Central memory CD8-positive, alpha-beta T cell (primary cell): ENCODE measurements around the gene CHPT1.
"Not testable (repeated sequence)": the region's sequence is repeated elsewhere in the genome, so short reads cannot be mapped to it uniquely, and the experiment has no call there.

ENCODE experiments used
- ATAC-seq: fragments of 150-1000 bp; cut with Tn5 transposase; replicated peaks from 2 replicates; pipeline ENCODE4 v1.10.0; 2022; ENCODE audit warnings: mild to moderate bottlenecking, moderate FRiP score, moderate number of reproducible peaks; ENCODE audit not compliant: poor library complexity, severe bottlenecking; ENCODE audit errors: extremely low read depth
- DNase-seq, 2 donors: peaks; one replicate each; pipeline ENCODE4 v3.0.0; 2021; ENCODE audit warnings: low spot score in 2 of 2
- H3K27ac Mint-ChIP-seq: one replicate; pipeline ENCODE4 v1.8.0; 2022; ENCODE audit warnings: low read depth, mild to moderate bottlenecking, moderate library complexity, mixed read lengths
- H3K27me3 Mint-ChIP-seq: one replicate; pipeline ENCODE4 v1.8.0; 2022; ENCODE audit warnings: mixed read lengths
- H3K36me3 Mint-ChIP-seq: one replicate; pipeline ENCODE4 v1.8.0; 2022; ENCODE audit warnings: mild to moderate bottlenecking, moderate library complexity, mixed read lengths; ENCODE audit not compliant: insufficient read depth
- H3K4me1 Mint-ChIP-seq: one replicate; pipeline ENCODE4 v1.8.0; 2022; ENCODE audit warnings: mixed read lengths
- H3K4me3 Mint-ChIP-seq: one replicate; pipeline ENCODE4 v1.8.0; 2022; ENCODE audit warnings: mild to moderate bottlenecking, moderate library complexity, mixed read lengths
- H3K9me3 Mint-ChIP-seq: one replicate; pipeline ENCODE4 v1.8.0; 2022; ENCODE audit warnings: mixed read lengths

The CHPT1 gene

GRCh38 chr12:101667591-101667990 lies 29.8 kb upstream of the CHPT1 start:
- peaks cover 20% of the 10 kb centered on the region for H3K4me1 Mint-ChIP-seq
- peaks cover 14% of the 10 kb centered on the region for H3K27me3 Mint-ChIP-seq
- DNase-seq (no peak), ATAC-seq (no peak)
- no peak overlapping the region for H3K4me3 Mint-ChIP-seq
- no peak overlapping the region for H3K27ac Mint-ChIP-seq
- no peaks in the 10 kb centered on the region for H3K9me3 Mint-ChIP-seq
- H3K36me3 Mint-ChIP-seq: peaks cover 5% of the 10 kb centered on the region

GRCh38 chr12:101670007-101670671 lies 27.3 kb upstream of the CHPT1 start:
- no peak overlapping the region for H3K27ac Mint-ChIP-seq
- H3K4me1 Mint-ChIP-seq: peaks cover 20% of the 10 kb centered on the region
- H3K27me3 Mint-ChIP-seq: peaks cover 14% of the 10 kb centered on the region
- peak overlapping the region; percentile 15 for H3K4me3 Mint-ChIP-seq
- peak; percentile 57 for ATAC-seq
- H3K36me3 Mint-ChIP-seq: peaks cover 5% of the 10 kb centered on the region
- peak; percentile 19 to 35 for DNase-seq
- no peaks in the 10 kb centered on the region for H3K9me3 Mint-ChIP-seq

GRCh38 chr12:101671157-101671791 lies 26.2 kb upstream of the CHPT1 start:
- Mint-ChIP-seq H3K36me3 (peaks cover 5% of the 10 kb centered on the region), H3K4me1 (peaks cover 20% of the 10 kb centered on the region), H3K9me3 (no peaks in the 10 kb centered on the region), H3K27ac (peak overlapping the region; percentile 20), H3K4me3 (peak overlapping the region; percentile 60), H3K27me3 (peaks cover 6% of the 10 kb centered on the region)
- peak; percentile 84 for ATAC-seq
- peak in 1 of 2 donors; percentile 37 for DNase-seq

- H3K27me3 Mint-ChIP-seq: peaks cover under 1% of the 10 kb centered on the region
- no peaks in the 10 kb centered on the region for H3K9me3 Mint-ChIP-seq
- H3K27ac Mint-ChIP-seq: no peak overlapping the region
- ATAC-seq: no peak
- no peak for DNase-seq
- H3K4me3 Mint-ChIP-seq: peak overlapping the region; percentile 60
- H3K4me1 Mint-ChIP-seq: peaks cover 20% of the 10 kb centered on the region
- H3K36me3 Mint-ChIP-seq: peaks cover 5% of the 10 kb centered on the region
These were observed 25.6 kb upstream of the CHPT1 start for GRCh38 chr12:101671833-101672232.

GRCh38 chr12:101675555-101675954 lies 21.9 kb upstream of the CHPT1 start:
- no peaks in the 10 kb centered on the region for H3K9me3 Mint-ChIP-seq
- no peak for ATAC-seq
- DNase-seq: no peak

GRCh38 chr12:101676497-101676896 lies 20.9 kb upstream of the CHPT1 start:
- H3K4me3 Mint-ChIP-seq, H3K27me3 Mint-ChIP-seq, H3K9me3 Mint-ChIP-seq, H3K27ac Mint-ChIP-seq, ATAC-seq, H3K36me3 Mint-ChIP-seq, DNase-seq: not testable (repeated sequence)
- H3K4me1 Mint-ChIP-seq: peaks cover 31% of the 10 kb centered on the region

More at GRCh38 chr12:101675555-101675954, 21.9 kb upstream of the CHPT1 start:
- no peak overlapping the region for H3K4me3 Mint-ChIP-seq
- H3K27ac Mint-ChIP-seq: no peak overlapping the region
- H3K4me1 Mint-ChIP-seq: peaks cover 38% of the 10 kb centered on the region
- peaks cover 4% of the 10 kb centered on the region for H3K36me3 Mint-ChIP-seq
- H3K27me3 Mint-ChIP-seq: peaks cover 8% of the 10 kb centered on the region

- Mint-ChIP-seq H3K36me3 (peaks cover 2% of the 10 kb centered on the region), H3K4me1 (peaks cover 22% of the 10 kb centered on the region), H3K4me3 (no peak overlapping the region), H3K9me3 (no peaks in the 10 kb centered on the region), H3K27me3 (peaks cover 8% of the 10 kb centered on the region), H3K27ac (no peak overlapping the region)
- no peak for DNase-seq
- no peak for ATAC-seq
These were observed 19.4 kb upstream of the CHPT1 start for GRCh38 chr12:101678081-101678480.

- H3K4me1 Mint-ChIP-seq: peaks cover 22% of the 10 kb centered on the region
- H3K27ac Mint-ChIP-seq: no peak overlapping the region
- H3K36me3 Mint-ChIP-seq: peaks cover 2% of the 10 kb centered on the region
- H3K4me3 Mint-ChIP-seq: no peak overlapping the region
- ATAC-seq: no peak
- no peaks in the 10 kb centered on the region for H3K9me3 Mint-ChIP-seq
- H3K27me3 Mint-ChIP-seq: peaks cover 21% of the 10 kb centered on the region
- DNase-seq: no peak
These were observed 17.2 kb upstream of the CHPT1 start for GRCh38 chr12:101680240-101680639.

- Mint-ChIP-seq H3K27ac (no peak overlapping the region), H3K36me3 (peaks cover 2% of the 10 kb centered on the region), H3K4me3 (no peak overlapping the region), H3K9me3 (no peaks in the 10 kb centered on the region), H3K27me3 (peaks cover 21% of the 10 kb centered on the region), H3K4me1 (peaks cover 22% of the 10 kb centered on the region)
- ATAC-seq: no peak
- no peak for DNase-seq
These were observed 16.8 kb upstream of the CHPT1 start for GRCh38 chr12:101680647-101681046.

- H3K27ac Mint-ChIP-seq, ATAC-seq, H3K4me3 Mint-ChIP-seq, DNase-seq, H3K36me3 Mint-ChIP-seq, H3K9me3 Mint-ChIP-seq: not testable (repeated sequence)
- peaks cover 22% of the 10 kb centered on the region for H3K4me1 Mint-ChIP-seq
- peaks cover 21% of the 10 kb centered on the region for H3K27me3 Mint-ChIP-seq
These were observed 15.8 kb upstream of the CHPT1 start for GRCh38 chr12:101681627-101682026.

- Mint-ChIP-seq H3K36me3 (no peaks in the 10 kb centered on the region), H3K27me3 (peaks cover 13% of the 10 kb centered on the region), H3K4me1 (no peaks in the 10 kb centered on the region), H3K9me3 (no peaks in the 10 kb centered on the region), H3K4me3 (no peak overlapping the region), H3K27ac (no peak overlapping the region)
- no peak for ATAC-seq
- no peak for DNase-seq
These were observed 12.3 kb upstream of the CHPT1 start for GRCh38 chr12:101685092-101685491.

GRCh38 chr12:101686176-101686575 lies 11.3 kb upstream of the CHPT1 start:
- DNase-seq: no peak
- peaks cover 13% of the 10 kb centered on the region for H3K27me3 Mint-ChIP-seq
- H3K4me1 Mint-ChIP-seq: no peaks in the 10 kb centered on the region
- H3K27ac Mint-ChIP-seq: no peak overlapping the region
- H3K4me3 Mint-ChIP-seq: no peak overlapping the region
- H3K36me3 Mint-ChIP-seq: no peaks in the 10 kb centered on the region
- ATAC-seq: no peak
- H3K9me3 Mint-ChIP-seq: no peaks in the 10 kb centered on the region

GRCh38 chr12:101690544-101691098 lies 6.8 kb upstream of the CHPT1 start:
- H3K4me3 Mint-ChIP-seq: no peak overlapping the region
- H3K27me3 Mint-ChIP-seq: no peaks in the 10 kb centered on the region
- H3K27ac Mint-ChIP-seq: no peak overlapping the region
- ATAC-seq: no peak
- H3K36me3 Mint-ChIP-seq: no peaks in the 10 kb centered on the region
- H3K4me1 Mint-ChIP-seq: no peaks in the 10 kb centered on the region
- no peak for DNase-seq
- no peaks in the 10 kb centered on the region for H3K9me3 Mint-ChIP-seq
